GM12878 (cell line): ENCODE measurements around the gene GNB5. TPM values are rescaled to one million over a fixed set of nuclear protein-coding genes. Genes with fewer than 3 reads are reported as not detected.

ENCODE experiments used
- ATAC-seq: fragments of 200-7000 bp; cut with Tn5 transposase; 3 replicates; pipeline ENCODE4 v1.9.1; 2020; ENCODE audit warnings: mild to moderate bottlenecking, moderate library complexity
- BruUV-seq: library from RNA; stranded (reverse); fragments of 400-500 nt; replicated peaks from 2 replicates; lab custom pipeline; 2021; lab: Mats Ljungman, UMichigan
- CTCF ChIA-PET: fragments of 300-600 bp; sonication (Branson Sonifier 250); formaldehyde crosslinking; extraction: SDS; loops from one replicate; lab custom pipeline; 2021; ENCODE audit warnings: inconsistent platforms; lab: Yijun Ruan, JAX
- POLR2A ChIA-PET: fragments of 350-600 bp; formaldehyde crosslinking; extraction: SDS; loops from one replicate; lab custom pipeline; 2021; ENCODE audit warnings: inconsistent platforms; lab: Charles Lee
- RAD21 ChIA-PET: fragments of 300-600 bp; sonication (Branson Sonifier 250); formaldehyde crosslinking; loops from one replicate; lab custom pipeline; 2023; ENCODE audit warnings: antibody characterized with exemption; ENCODE audit not compliant: unreplicated experiment; lab: Charles Lee
- SMC1A ChIA-PET: fragments of 300-600 bp; sonication (Branson Sonifier 250); formaldehyde crosslinking; loops from one replicate; lab custom pipeline; 2023; ENCODE audit not compliant: unreplicated experiment, uncharacterized antibody; lab: Charles Lee
- DNase-seq: peaks from one replicate; pipeline ENCODE4 v3.0.0-alpha.2; 2011; ENCODE audit warnings: low read depth, low spot score
- FAIRE-seq: peaks from 3 replicates; lab custom pipeline; 2011; peaks lifted over from hg19 to GRCh38; lab: Jason Lieb, UNC
- H2AFZ ChIP-seq: 2 replicates; pipeline ENCODE4 v1.6.0; 2011; ENCODE audit warnings: low read depth, low read length, control low read depth; ENCODE audit not compliant: control insufficient read depth
- H3K27ac ChIP-seq: 2 replicates; pipeline ENCODE4 v1.5.1; 2011; ENCODE audit warnings: control low read depth; ENCODE audit not compliant: control insufficient read depth, insufficient read depth
- H3K27me3 ChIP-seq, 2 experiments: replicated peaks in 1 of 2; 2 replicates each; pipeline versions ENCODE4 v1.6.0 to v1.6.1; 2011; ENCODE audit warnings: low read length in 1 of 2; ENCODE audit not compliant: control insufficient read depth in 2 of 2, insufficient read depth in 2 of 2
- H3K36me3 ChIP-seq, 2 experiments: 2 replicates each; pipeline ENCODE4 v1.5.1; 2011; ENCODE audit warnings: low read length in 1 of 2; ENCODE audit not compliant: control insufficient read depth in 2 of 2, insufficient read depth in 2 of 2
- H3K4me1 ChIP-seq: 2 replicates; pipeline ENCODE4 v1.6.1; 2011; ENCODE audit warnings: mild to moderate bottlenecking, low read length, moderate library complexity, mixed read lengths; ENCODE audit not compliant: control insufficient read depth, insufficient read depth
- H3K4me2 ChIP-seq: 2 replicates; pipeline ENCODE4 v1.6.0; 2011; ENCODE audit warnings: control low read depth; ENCODE audit not compliant: control insufficient read depth, insufficient read depth
- H3K4me3 ChIP-seq: fragments of 200-600 bp; sonication (generic); 2 replicates; pipeline ENCODE4 v1.5.1; 2016
- H3K79me2 ChIP-seq: 2 replicates; pipeline ENCODE4 v1.6.0; 2011; ENCODE audit warnings: low read length; ENCODE audit not compliant: control insufficient read depth, insufficient read depth
- H3K9ac ChIP-seq: 2 replicates; pipeline ENCODE4 v1.8.0; 2011; ENCODE audit warnings: low read length, control low read depth, mixed read lengths; ENCODE audit not compliant: control insufficient read depth, insufficient read depth
- H3K9me3 ChIP-seq: replicated peaks from 3 replicates; pipeline ENCODE4 v1.5.1; 2011; ENCODE audit warnings: mild to moderate bottlenecking, low read length; ENCODE audit not compliant: control insufficient read depth, insufficient read depth
- H4K20me1 ChIP-seq: 2 replicates; pipeline ENCODE4 v1.6.0; 2011; ENCODE audit not compliant: control insufficient read depth, insufficient read depth
- KDM1A ChIP-seq: fragments of 200-600 bp; sonication (generic); IDR thresholded peaks from 2 replicates; pipeline ENCODE4 v1.6.1; 2016; ENCODE audit warnings: borderline replicate concordance
- WRNIP1 ChIP-seq: IDR thresholded peaks from 2 replicates; pipeline ENCODE4 v1.6.1; 2011; ENCODE audit warnings: low read depth, low read length, improper control_type of control experiment, borderline replicate concordance
- WGBS: methylation state at CpG from one replicate; pipeline ENCODE4 v1.1.6; 2016; ENCODE audit warnings: low lambda C conversion rate; ENCODE audit not compliant: insufficient replicate concordance, insufficient coverage; ENCODE audit errors: missing lambda C conversion rate; 5-methylcytosine and 5-hydroxymethylcytosine counted together
- in situ Hi-C: fragments of 300-500 bp; cut with MboI; formaldehyde crosslinking; loops from 9 replicates; pipeline ENCODE4 v1.14.3; 2018; ENCODE audit warnings: mixed read lengths
- intact Hi-C: fragments of 100-400 bp; cut with micrococcal nuclease; formaldehyde crosslinking; loops from one replicate; pipeline ENCODE4 v1.14.2; 2022; ENCODE audit not compliant: unreplicated experiment
- polyA plus RNA-seq, 11 experiments: library from polyadenylated mRNA; depleted of rRNA in 4 of 11; unstranded in 6 of 11; stranded (reverse) in 5 of 11; fragments of >200 nt; fragmentation: Nextera tagmentation in 4 of 11; fragmentation: Illumina TruSeq in 1 of 11; extraction: Ambion mirVana in 4 of 11; extraction: Trizol in 1 of 11; gene quantifications; 1 replicate in 1 of 11; 2 replicates in 10 of 11; pipeline versions ENCODE4 v1.2.1 to v1.2.3, GENCODE V29; 2011 to 2016; ENCODE audit warnings: inconsistent platforms in 2 of 11, missing spikeins in 2 of 11, low read depth in 1 of 11
- total RNA-seq, 4 experiments: library from RNA; depleted of rRNA in 3 of 4; stranded (reverse); fragments of >200 nt in 3 of 4; fragmentation: Illumina TruSeq in 1 of 4; extraction: Trizol in 1 of 4; gene quantifications; 2 replicates each; pipeline versions ENCODE4 v1.2.1 to v1.2.3, GENCODE V29; 2013 to 2021
- TF ChIP-seq, protein P1 (sequence below): IDR thresholded peaks from 2 replicates; pipeline ENCODE4 v1.6.1; 2012; ENCODE audit warnings: low read depth, low read length, improper control_type of control experiment
- TF ChIP-seq, protein P2 (sequence below): fragments of 450-650 bp; IDR thresholded peaks from 2 replicates; pipeline ENCODE4 v1.6.1; 2016; ENCODE audit warnings: mild to moderate bottlenecking, moderate library complexity, borderline replicate concordance

The GNB5 gene
- total and polyA plus RNA-seq, 10 of the 15 experiments (the other 5 are each of a cell fraction or from before 2014, with no cell fraction given) = 2.4 to 25.9 (median 15.2) TPM

- in situ Hi-C loops (no loop called here), intact Hi-C loops (no loop called here)
- no peak overlapping the region for H3K4me3 ChIP-seq
- no peaks in the 10 kb centered on the region; a peak in 3 of 4 replicates for H3K36me3 ChIP-seq
- no peaks in the 10 kb centered on the region for H3K79me2 ChIP-seq
- POLR2A ChIA-PET = interaction anchor here (0.9 kb wide), 1 partner anchor 14 kb away, joined by 3 read pairs; no protein-coding TSS in a partner anchor
- H4K20me1 ChIP-seq = no peaks in the 10 kb centered on the region
- H3K27ac ChIP-seq = no peak overlapping the region
- peaks cover 31% of the 10 kb centered on the region for H3K4me1 ChIP-seq
- no peak overlapping the region for H3K4me2 ChIP-seq
- no peak overlapping the region for H2AFZ ChIP-seq
- no peak for ATAC-seq
- CTCF ChIA-PET = interaction anchor here (1.2 to 9.0 kb wide), 5 partner anchors 22 to 55 kb away, joined by 3 to 115 read pairs (median 5); partner anchors contain the start of gene BCL2L10
- no peak overlapping the region for H3K9ac ChIP-seq
- TF ChIP-seq, protein P1, sequence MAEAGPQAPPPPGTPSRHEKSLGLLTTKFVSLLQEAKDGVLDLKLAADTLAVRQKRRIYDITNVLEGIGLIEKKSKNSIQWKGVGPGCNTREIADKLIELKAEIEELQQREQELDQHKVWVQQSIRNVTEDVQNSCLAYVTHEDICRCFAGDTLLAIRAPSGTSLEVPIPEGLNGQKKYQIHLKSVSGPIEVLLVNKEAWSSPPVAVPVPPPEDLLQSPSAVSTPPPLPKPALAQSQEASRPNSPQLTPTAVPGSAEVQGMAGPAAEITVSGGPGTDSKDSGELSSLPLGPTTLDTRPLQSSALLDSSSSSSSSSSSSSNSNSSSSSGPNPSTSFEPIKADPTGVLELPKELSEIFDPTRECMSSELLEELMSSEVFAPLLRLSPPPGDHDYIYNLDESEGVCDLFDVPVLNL = no peak
- TF ChIP-seq, protein P2, sequence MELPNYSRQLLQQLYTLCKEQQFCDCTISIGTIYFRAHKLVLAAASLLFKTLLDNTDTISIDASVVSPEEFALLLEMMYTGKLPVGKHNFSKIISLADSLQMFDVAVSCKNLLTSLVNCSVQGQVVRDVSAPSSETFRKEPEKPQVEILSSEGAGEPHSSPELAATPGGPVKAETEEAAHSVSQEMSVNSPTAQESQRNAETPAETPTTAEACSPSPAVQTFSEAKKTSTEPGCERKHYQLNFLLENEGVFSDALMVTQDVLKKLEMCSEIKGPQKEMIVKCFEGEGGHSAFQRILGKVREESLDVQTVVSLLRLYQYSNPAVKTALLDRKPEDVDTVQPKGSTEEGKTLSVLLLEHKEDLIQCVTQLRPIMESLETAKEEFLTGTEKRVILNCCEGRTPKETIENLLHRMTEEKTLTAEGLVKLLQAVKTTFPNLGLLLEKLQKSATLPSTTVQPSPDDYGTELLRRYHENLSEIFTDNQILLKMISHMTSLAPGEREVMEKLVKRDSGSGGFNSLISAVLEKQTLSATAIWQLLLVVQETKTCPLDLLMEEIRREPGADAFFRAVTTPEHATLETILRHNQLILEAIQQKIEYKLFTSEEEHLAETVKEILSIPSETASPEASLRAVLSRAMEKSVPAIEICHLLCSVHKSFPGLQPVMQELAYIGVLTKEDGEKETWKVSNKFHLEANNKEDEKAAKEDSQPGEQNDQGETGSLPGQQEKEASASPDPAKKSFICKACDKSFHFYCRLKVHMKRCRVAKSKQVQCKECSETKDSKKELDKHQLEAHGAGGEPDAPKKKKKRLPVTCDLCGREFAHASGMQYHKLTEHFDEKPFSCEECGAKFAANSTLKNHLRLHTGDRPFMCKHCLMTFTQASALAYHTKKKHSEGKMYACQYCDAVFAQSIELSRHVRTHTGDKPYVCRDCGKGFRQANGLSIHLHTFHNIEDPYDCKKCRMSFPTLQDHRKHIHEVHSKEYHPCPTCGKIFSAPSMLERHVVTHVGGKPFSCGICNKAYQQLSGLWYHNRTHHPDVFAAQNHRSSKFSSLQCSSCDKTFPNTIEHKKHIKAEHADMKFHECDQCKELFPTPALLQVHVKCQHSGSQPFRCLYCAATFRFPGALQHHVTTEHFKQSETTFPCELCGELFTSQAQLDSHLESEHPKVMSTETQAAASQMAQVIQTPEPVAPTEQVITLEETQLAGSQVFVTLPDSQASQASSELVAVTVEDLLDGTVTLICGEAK = no peak
- TF ChIP-seq KDM1A (no peak), WRNIP1 (no peak)
- TF ChIP-seq, all 136 proteins: peak for 0
- BruUV-seq = no TSS peak
- SMC1A ChIA-PET = interaction anchor here (0.7 to 8.4 kb wide), 12 partner anchors 8 to 505 kb away, joined by 3 to 163 read pairs (median 5); no protein-coding TSS in a partner anchor
- RAD21 ChIA-PET = interaction anchor here (0.6 to 9.8 kb wide), 5 partner anchors 26 to 90 kb away, joined by 3 to 139 read pairs (median 3); partner anchors contain the start of gene BCL2L10
- WGBS = 94% methylated on average over 10 of the region's 10 CpGs
- DNase-seq (no peak), FAIRE-seq (no peak)
- Histone ChIP-seq H3K9me3 (no peaks in the 10 kb centered on the region), H3K27me3 (no peaks in the 10 kb centered on the region)
Observed at GRCh38 chr15:52133510-52134220, 57.5 kb downstream of the GNB5 start.
